ENCODE data around the gene SLC38A11.
"Not testable (repeated sequence)": the region's sequence is repeated elsewhere in the genome, so short reads cannot be mapped to it uniquely, and the experiment has no call there.

- not testable (repeated sequence) for TF ChIP-seq POLR2A (IDR thresholded peaks at IDR 0.05; ENCODE audit: low read depth, low read length); TAF1 (IDR thresholded peaks at IDR 0.05; ENCODE audit: borderline replicate concordance, low read depth, low read length)
Observed at GRCh38 chr2:164990953-164991352, 35.6 kb upstream of the SLC38A11 start.

Data from GM12892 (cell line).